Measurements from ENCODE around the gene B4GALNT3. TPM values are rescaled to one million over a fixed set of nuclear protein-coding genes. Genes with fewer than 3 reads are reported as not detected.

The B4GALNT3 gene
- total and polyA plus RNA-seq, 10 of the 15 experiments (the other 5 are each of a cell fraction or from before 2014, with no cell fraction given), result 0.05 to 4.2 (median 2.7) TPM; not detected in 1

DNA sequence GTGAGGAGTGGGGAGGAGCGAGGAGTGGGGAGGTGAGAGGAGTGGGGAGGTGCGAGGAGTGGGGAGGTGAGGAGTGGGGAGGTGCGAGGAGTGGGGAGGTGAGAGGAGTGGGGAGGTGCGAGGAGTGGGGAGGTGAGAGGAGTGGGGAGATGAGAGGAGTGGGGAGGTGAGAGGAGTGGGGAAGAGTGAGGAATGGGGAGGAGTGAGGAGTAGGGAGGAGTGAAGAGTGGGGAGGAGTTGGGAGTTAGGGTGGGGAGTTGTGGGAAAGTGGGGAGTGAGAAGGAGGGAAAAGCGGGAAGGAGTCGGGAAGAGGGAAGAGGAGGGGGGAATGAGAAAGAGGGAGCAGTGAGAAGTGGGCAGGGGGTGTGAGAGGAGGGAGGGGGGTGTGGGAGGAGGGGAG lies 86.1 kb downstream of the B4GALNT3 start:
- H3K9me3 ChIP-seq (replicated peaks; ENCODE audit: control insufficient read depth, insufficient read depth, low read length), result no peaks in the 10 kb centered on the region
- BruUV-seq (replicated peaks), result no TSS peak
- ATAC-seq (no peak), DNase-seq (ENCODE audit: low read depth, low spot score) (no peak), FAIRE-seq (no peak)
- TF ChIP-seq NFXL1 (IDR thresholded peaks at IDR 0.05; ENCODE audit: borderline replicate concordance) (no peak), ZSCAN29 (IDR thresholded peaks at IDR 0.05) (no peak), SIX5 (IDR thresholded peaks at IDR 0.05; ENCODE audit: low read depth, low read length, severe bottlenecking) (no peak), LARP7 (IDR thresholded peaks at IDR 0.05) (no peak), SMAD1 (IDR thresholded peaks at IDR 0.05; ENCODE audit: low read depth, partially characterized antibody) (no peak), SMARCA5 (IDR thresholded peaks at IDR 0.05) (no peak), CBFB (IDR thresholded peaks at IDR 0.05; ENCODE audit: low read depth) (no peak), RB1 (IDR thresholded peaks at IDR 0.05; ENCODE audit: borderline replicate concordance) (no peak), ZBED1 (IDR thresholded peaks at IDR 0.05; ENCODE audit: borderline replicate concordance) (no peak)
- TF ChIP-seq, protein P1, sequence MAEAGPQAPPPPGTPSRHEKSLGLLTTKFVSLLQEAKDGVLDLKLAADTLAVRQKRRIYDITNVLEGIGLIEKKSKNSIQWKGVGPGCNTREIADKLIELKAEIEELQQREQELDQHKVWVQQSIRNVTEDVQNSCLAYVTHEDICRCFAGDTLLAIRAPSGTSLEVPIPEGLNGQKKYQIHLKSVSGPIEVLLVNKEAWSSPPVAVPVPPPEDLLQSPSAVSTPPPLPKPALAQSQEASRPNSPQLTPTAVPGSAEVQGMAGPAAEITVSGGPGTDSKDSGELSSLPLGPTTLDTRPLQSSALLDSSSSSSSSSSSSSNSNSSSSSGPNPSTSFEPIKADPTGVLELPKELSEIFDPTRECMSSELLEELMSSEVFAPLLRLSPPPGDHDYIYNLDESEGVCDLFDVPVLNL (IDR thresholded peaks at IDR 0.05; ENCODE audit: low read depth, low read length), result no peak
- TF ChIP-seq, protein P2, sequence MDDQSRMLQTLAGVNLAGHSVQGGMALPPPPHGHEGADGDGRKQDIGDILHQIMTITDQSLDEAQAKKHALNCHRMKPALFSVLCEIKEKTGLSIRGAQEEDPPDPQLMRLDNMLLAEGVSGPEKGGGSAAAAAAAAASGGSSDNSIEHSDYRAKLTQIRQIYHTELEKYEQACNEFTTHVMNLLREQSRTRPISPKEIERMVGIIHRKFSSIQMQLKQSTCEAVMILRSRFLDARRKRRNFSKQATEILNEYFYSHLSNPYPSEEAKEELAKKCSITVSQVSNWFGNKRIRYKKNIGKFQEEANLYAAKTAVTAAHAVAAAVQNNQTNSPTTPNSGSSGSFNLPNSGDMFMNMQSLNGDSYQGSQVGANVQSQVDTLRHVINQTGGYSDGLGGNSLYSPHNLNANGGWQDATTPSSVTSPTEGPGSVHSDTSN (IDR thresholded peaks at IDR 0.05; ENCODE audit: insufficient replicate concordance, low read depth, low read length), result no peak
- TF ChIP-seq, protein P3, sequence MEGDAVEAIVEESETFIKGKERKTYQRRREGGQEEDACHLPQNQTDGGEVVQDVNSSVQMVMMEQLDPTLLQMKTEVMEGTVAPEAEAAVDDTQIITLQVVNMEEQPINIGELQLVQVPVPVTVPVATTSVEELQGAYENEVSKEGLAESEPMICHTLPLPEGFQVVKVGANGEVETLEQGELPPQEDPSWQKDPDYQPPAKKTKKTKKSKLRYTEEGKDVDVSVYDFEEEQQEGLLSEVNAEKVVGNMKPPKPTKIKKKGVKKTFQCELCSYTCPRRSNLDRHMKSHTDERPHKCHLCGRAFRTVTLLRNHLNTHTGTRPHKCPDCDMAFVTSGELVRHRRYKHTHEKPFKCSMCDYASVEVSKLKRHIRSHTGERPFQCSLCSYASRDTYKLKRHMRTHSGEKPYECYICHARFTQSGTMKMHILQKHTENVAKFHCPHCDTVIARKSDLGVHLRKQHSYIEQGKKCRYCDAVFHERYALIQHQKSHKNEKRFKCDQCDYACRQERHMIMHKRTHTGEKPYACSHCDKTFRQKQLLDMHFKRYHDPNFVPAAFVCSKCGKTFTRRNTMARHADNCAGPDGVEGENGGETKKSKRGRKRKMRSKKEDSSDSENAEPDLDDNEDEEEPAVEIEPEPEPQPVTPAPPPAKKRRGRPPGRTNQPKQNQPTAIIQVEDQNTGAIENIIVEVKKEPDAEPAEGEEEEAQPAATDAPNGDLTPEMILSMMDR (IDR thresholded peaks at IDR 0.05 in 2 of 3, conservative IDR thresholded peaks at IDR 0.05 in 1 of 3; ENCODE audit: control insufficient read depth in 2 of 3, extremely low read depth in 1 of 3, insufficient read depth in 1 of 3, low read depth in 3 of 3, low read length in 3 of 3), result no peak
- TF ChIP-seq, protein P4, sequence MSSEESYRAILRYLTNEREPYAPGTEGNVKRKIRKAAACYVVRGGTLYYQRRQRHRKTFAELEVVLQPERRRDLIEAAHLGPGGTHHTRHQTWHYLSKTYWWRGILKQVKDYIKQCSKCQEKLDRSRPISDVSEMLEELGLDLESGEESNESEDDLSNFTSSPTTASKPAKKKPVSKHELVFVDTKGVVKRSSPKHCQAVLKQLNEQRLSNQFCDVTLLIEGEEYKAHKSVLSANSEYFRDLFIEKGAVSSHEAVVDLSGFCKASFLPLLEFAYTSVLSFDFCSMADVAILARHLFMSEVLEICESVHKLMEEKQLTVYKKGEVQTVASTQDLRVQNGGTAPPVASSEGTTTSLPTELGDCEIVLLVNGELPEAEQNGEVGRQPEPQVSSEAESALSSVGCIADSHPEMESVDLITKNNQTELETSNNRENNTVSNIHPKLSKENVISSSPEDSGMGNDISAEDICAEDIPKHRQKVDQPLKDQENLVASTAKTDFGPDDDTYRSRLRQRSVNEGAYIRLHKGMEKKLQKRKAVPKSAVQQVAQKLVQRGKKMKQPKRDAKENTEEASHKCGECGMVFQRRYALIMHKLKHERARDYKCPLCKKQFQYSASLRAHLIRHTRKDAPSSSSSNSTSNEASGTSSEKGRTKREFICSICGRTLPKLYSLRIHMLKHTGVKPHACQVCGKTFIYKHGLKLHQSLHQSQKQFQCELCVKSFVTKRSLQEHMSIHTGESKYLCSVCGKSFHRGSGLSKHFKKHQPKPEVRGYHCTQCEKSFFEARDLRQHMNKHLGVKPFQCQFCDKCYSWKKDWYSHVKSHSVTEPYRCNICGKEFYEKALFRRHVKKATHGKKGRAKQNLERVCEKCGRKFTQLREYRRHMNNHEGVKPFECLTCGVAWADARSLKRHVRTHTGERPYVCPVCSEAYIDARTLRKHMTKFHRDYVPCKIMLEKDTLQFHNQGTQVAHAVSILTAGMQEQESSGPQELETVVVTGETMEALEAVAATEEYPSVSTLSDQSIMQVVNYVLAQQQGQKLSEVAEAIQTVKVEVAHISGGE (CRISPR knock-in tag; IDR thresholded peaks at IDR 0.05), result no peak
- TF ChIP-seq, protein P5, sequence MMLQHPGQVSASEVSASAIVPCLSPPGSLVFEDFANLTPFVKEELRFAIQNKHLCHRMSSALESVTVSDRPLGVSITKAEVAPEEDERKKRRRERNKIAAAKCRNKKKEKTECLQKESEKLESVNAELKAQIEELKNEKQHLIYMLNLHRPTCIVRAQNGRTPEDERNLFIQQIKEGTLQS (IDR thresholded peaks at IDR 0.05; ENCODE audit: borderline replicate concordance, extremely low read depth, low read depth, low read length), result no peak
- H3K4me1 ChIP-seq (ENCODE audit: control insufficient read depth, insufficient read depth, low read length), result no peaks in the 10 kb centered on the region
- H3K27ac ChIP-seq (ENCODE audit: control insufficient read depth, insufficient read depth), result no peak overlapping the region
- no peak overlapping the region for H3K4me2 ChIP-seq (ENCODE audit: control insufficient read depth, insufficient read depth)
- no CpG with 5 or more reads among the region's 6 CpGs for WGBS (ENCODE audit: insufficient coverage, insufficient replicate concordance, low lambda C conversion rate, missing lambda C conversion rate)
- CTCF ChIA-PET, result interaction anchor here (6.2 kb wide), 1 partner anchor 91 kb away, joined by 55 read pairs; no protein-coding TSS in a partner anchor
- intact Hi-C loops (cut with micrococcal nuclease; ENCODE audit: unreplicated experiment) (loop anchor here (2.0 kb wide), 1 partner anchor 93 kb away; no protein-coding TSS in a partner anchor), in situ Hi-C loops (cut with MboI) (no loop called here)
- H3K79me2 ChIP-seq (ENCODE audit: control insufficient read depth, insufficient read depth, low read length), result no peaks in the 10 kb centered on the region
- RAD21 ChIA-PET (ENCODE audit: unreplicated experiment), result interaction anchor here (1.5 kb wide), 1 partner anchor 91 kb away, joined by 3 read pairs; no protein-coding TSS in a partner anchor
- H3K4me3 ChIP-seq, result no peak overlapping the region
- H3K9ac ChIP-seq (ENCODE audit: control insufficient read depth, insufficient read depth, low read length), result no peak overlapping the region
- H4K20me1 ChIP-seq (ENCODE audit: control insufficient read depth, insufficient read depth), result no peaks in the 10 kb centered on the region
- no peaks in the 10 kb centered on the region; a peak in 2 of 4 replicates for H3K27me3 ChIP-seq (replicated peaks in 1 of 2; ENCODE audit: control insufficient read depth in 2 of 2, insufficient read depth in 2 of 2, low read length in 1 of 2)
- no peak overlapping the region for H2AFZ ChIP-seq (ENCODE audit: control insufficient read depth, low read depth, low read length)
- H3K36me3 ChIP-seq (ENCODE audit: control insufficient read depth in 2 of 2, insufficient read depth in 2 of 2, low read length in 1 of 2), result no peaks in the 10 kb centered on the region
- POLR2A ChIA-PET, result no interaction called here
- SMC1A ChIA-PET (ENCODE audit: uncharacterized antibody, unreplicated experiment), result no interaction called here

Measured in GM12878 (cell line).